A549 (cell line): ENCODE measurements around the gene FBXL7. TPM values are rescaled to one million over a fixed set of nuclear protein-coding genes. Genes with fewer than 3 reads are reported as not detected.

ENCODE experiments used
- ATAC-seq, 2 experiments: fragments of 200-7000 bp in 1 of 2; fragments of >200 bp in 1 of 2; cut with Nextera tagmentation in 1 of 2; cut with Tn5 transposase in 1 of 2; 3 replicates each; pipeline versions ENCODE4 v1.8.0 to v1.9.1; 2018 to 2020; ENCODE audit warnings: mild to moderate bottlenecking in 1 of 2, moderate library complexity in 1 of 2
- CTCF ChIA-PET: fragments of 300-600 bp; sonication (Branson Sonifier 250); formaldehyde crosslinking; extraction: SDS; loops from one replicate; lab custom pipeline; 2021; ENCODE audit warnings: antibody characterized with exemption, inconsistent platforms; lab: Yijun Ruan, JAX
- POLR2A ChIA-PET: fragments of 350-600 bp; formaldehyde crosslinking; extraction: SDS; loops from one replicate; lab custom pipeline; 2021; ENCODE audit warnings: antibody characterized with exemption, inconsistent platforms; lab: Yijun Ruan, JAX
- DNase-seq, 2 experiments: peaks; one replicate each; pipeline versions ENCODE4 v3.0.0 to v3.0.0-alpha.2; 2011 to 2016; ENCODE audit warnings: low read depth in 1 of 2, low spot score in 1 of 2
- FAIRE-seq: peaks from 2 replicates; lab custom pipeline; 2011; peaks lifted over from hg19 to GRCh38; lab: Jason Lieb, UNC
- H3K27ac ChIP-seq, 2 experiments: fragments of >200 bp; sonication (Bioruptor Twin); formaldehyde crosslinking; 3 replicates each; pipeline ENCODE4 v1.5.1; 2016 to 2017
- H3K4me1 ChIP-seq: fragments of >200 bp; sonication (Bioruptor Twin); formaldehyde crosslinking; 3 replicates; pipeline ENCODE4 v1.6.1; 2016
- H3K4me2 ChIP-seq: fragments of >200 bp; sonication (Bioruptor Twin); formaldehyde crosslinking; 3 replicates; pipeline ENCODE4 v1.6.1; 2016
- H3K4me3 ChIP-seq: fragments of >200 bp; sonication (Bioruptor Twin); formaldehyde crosslinking; 3 replicates; pipeline ENCODE4 v1.5.1; 2016
- H3K9me3 ChIP-seq: fragments of >200 bp; sonication (Bioruptor Twin); formaldehyde crosslinking; 3 replicates; pipeline ENCODE4 v1.6.1; 2016
- ATOH8 ChIP-seq: fragments of 250-450 bp; sonication (Bioruptor Pico); IDR thresholded peaks from 2 replicates; pipeline ENCODE4 v1.5.0; 2020; ENCODE audit warnings: low read depth, mild to moderate bottlenecking, moderate library complexity
- BCL3 ChIP-seq: fragments of >200 bp; sonication (Bioruptor Twin); formaldehyde crosslinking; IDR thresholded peaks from 3 replicates; pipeline ENCODE4 v1.6.1; 2016
- BHLHE40 ChIP-seq: IDR thresholded peaks from 2 replicates; pipeline ENCODE4 v1.6.1; 2012; ENCODE audit warnings: low read depth, low read length, inconsistent platforms
- CEBPB ChIP-seq, 2 experiments: fragments of >200 bp in 1 of 2; sonication (Bioruptor Twin) in 1 of 2; formaldehyde crosslinking in 1 of 2; IDR thresholded peaks; 2 replicates each; pipeline ENCODE4 v1.6.1; 2012 to 2016
- CHD4 ChIP-seq: fragments of 200-600 bp; sonication (generic); IDR thresholded peaks from 2 replicates; pipeline ENCODE4 v1.6.1; 2016; ENCODE audit warnings: antibody characterized with exemption, mild to moderate bottlenecking, borderline replicate concordance
- FOSB ChIP-seq: fragments of 250-450 bp; sonication (Bioruptor Pico); IDR thresholded peaks from 2 replicates; pipeline ENCODE4 v1.5.0; 2020; ENCODE audit warnings: mild to moderate bottlenecking, moderate library complexity
- HDAC2 ChIP-seq: fragments of 200-600 bp; sonication (generic); IDR thresholded peaks from 2 replicates; pipeline ENCODE4 v1.6.1; 2016
- HMGXB4 ChIP-seq: fragments of 250-450 bp; sonication (Bioruptor Pico); IDR thresholded peaks from 2 replicates; pipeline ENCODE4 v1.5.0; 2021; ENCODE audit warnings: mild to moderate bottlenecking, moderate library complexity, borderline replicate concordance
- JUN ChIP-seq, 2 experiments: fragments of >200 bp; sonication (Bioruptor Twin); formaldehyde crosslinking; IDR thresholded peaks; 2 replicates in 1 of 2; 3 replicates in 1 of 2; pipeline ENCODE4 v1.6.1; 2016 to 2017
- JUNB ChIP-seq: fragments of >200 bp; sonication (Bioruptor Twin); formaldehyde crosslinking; IDR thresholded peaks from 2 replicates; pipeline ENCODE4 v1.6.1; 2016
- KDM1A ChIP-seq: fragments of 200-600 bp; sonication (generic); IDR thresholded peaks from 2 replicates; pipeline ENCODE4 v1.6.1; 2016; ENCODE audit warnings: low read depth, mild to moderate bottlenecking
- MAFK ChIP-seq: fragments of 450-650 bp; IDR thresholded peaks from 2 replicates; pipeline ENCODE4 v1.6.1; 2014; ENCODE audit not compliant: partially characterized antibody
- MYC ChIP-seq: IDR thresholded peaks from 2 replicates; pipeline ENCODE4 v1.6.1; 2012; ENCODE audit warnings: mild to moderate bottlenecking, inconsistent platforms, low read length, improper control_type of control experiment, borderline replicate concordance
- NPAS2 ChIP-seq: fragments of 250-450 bp; sonication (Bioruptor Pico); IDR thresholded peaks from 2 replicates; pipeline ENCODE4 v1.8.0; 2022; ENCODE audit warnings: mild to moderate bottlenecking, moderate library complexity, borderline replicate concordance
- NR3C1 ChIP-seq: fragments of >200 bp; sonication (Bioruptor Twin); formaldehyde crosslinking; IDR thresholded peaks from 3 replicates; pipeline ENCODE4 v1.6.1; 2017
- PHF8 ChIP-seq: fragments of 200-600 bp; sonication (generic); IDR thresholded peaks from 2 replicates; pipeline ENCODE4 v1.6.1; 2016; ENCODE audit warnings: low read depth, mild to moderate bottlenecking, antibody characterized with exemption, moderate library complexity, borderline replicate concordance
- RAD21 ChIP-seq, 2 experiments: fragments of >200 bp in 1 of 2; sonication (Bioruptor Twin) in 1 of 2; formaldehyde crosslinking in 1 of 2; IDR thresholded peaks in 1 of 2; conservative IDR thresholded peaks in 1 of 2; 2 replicates in 1 of 2; 3 replicates in 1 of 2; pipeline ENCODE4 v1.6.1; 2012 to 2018; ENCODE audit warnings: inconsistent platforms in 1 of 2
- TP53 ChIP-seq: fragments of 250-450 bp; sonication (Bioruptor Pico); IDR thresholded peaks from 2 replicates; pipeline ENCODE4 v1.5.0; 2021; ENCODE audit warnings: mild to moderate bottlenecking, moderate library complexity
- USF2 ChIP-seq: fragments of 450-650 bp; IDR thresholded peaks from 2 replicates; pipeline ENCODE4 v1.6.1; 2014; ENCODE audit warnings: antibody characterized with exemption
- ZFP36 ChIP-seq: fragments of 450-650 bp; IDR thresholded peaks from 2 replicates; pipeline ENCODE4 v1.6.1; 2014; ENCODE audit warnings: borderline replicate concordance; ENCODE audit not compliant: partially characterized antibody
- ZNF302 ChIP-seq: fragments of 250-450 bp; sonication (Bioruptor Pico); IDR thresholded peaks from 2 replicates; pipeline ENCODE4 v1.9.0; 2021; ENCODE audit warnings: inconsistent platforms, mild to moderate bottlenecking, moderate library complexity
- ZSCAN20 ChIP-seq: fragments of 250-450 bp; sonication (Bioruptor Pico); IDR thresholded peaks from 2 replicates; pipeline ENCODE4 v1.8.0; 2022; ENCODE audit warnings: mild to moderate bottlenecking, moderate library complexity
- WGBS: methylation state at CpG from one replicate; pipeline ENCODE4 v1.1.6; 2017; ENCODE audit errors: missing lambda C conversion rate; 5-methylcytosine and 5-hydroxymethylcytosine counted together
- polyA plus RNA-seq, 4 experiments: library from polyadenylated mRNA; depleted of rRNA in 3 of 4; stranded (reverse); fragments of >200 nt; fragmentation: RNase III in 1 of 4; extraction: RNeasy Plus Mini Kit Qiagen cat#74134 plus additional on column Dnase treatment in 1 of 4; gene quantifications; 2 replicates in 3 of 4; 3 replicates in 1 of 4; pipeline ENCODE4 v1.2.3, GENCODE V29; 2011 to 2017

FBXL7 gene
- polyA plus RNA-seq, 2 of the 4 experiments (the other 2 are of a cell fraction): 0.90 to 1.7 TPM

GRCh38 chr5:15926586-15926985 lies 426.6 kb downstream of the FBXL7 start:
- Histone ChIP-seq H3K4me3 (no peak overlapping the region), H3K4me2 (no peak overlapping the region), H3K9me3 (no peaks in the 10 kb centered on the region), H3K27ac (no peak overlapping the region), H3K4me1 (no peaks in the 10 kb centered on the region)
- WGBS: 43% methylated on average over 3 of the region's 3 CpGs
- FAIRE-seq (no peak), DNase-seq (no peak), ATAC-seq (no peak)
- ChIA-PET POLR2A (no interaction called here), CTCF (no interaction called here)
- TF ChIP-seq CHD4: no peak
- no peak for TF ChIP-seq NR3C1
- no peak for TF ChIP-seq FOSB (CRISPR knock-in tag)
- no peak for TF ChIP-seq RAD21 (conservative IDR thresholded peaks at IDR 0.05 in 1 of 2, IDR thresholded peaks at IDR 0.05 in 1 of 2)
- TF ChIP-seq TP53 (CRISPR knock-in tag): no peak
- TF ChIP-seq ZSCAN20 (CRISPR knock-in tag): no peak
- no peak for TF ChIP-seq MYC
- no peak for TF ChIP-seq NPAS2 (CRISPR knock-in tag)
- TF ChIP-seq, all 56 proteins: peak for 0

- WGBS: 79% methylated on average over 25 of the region's 38 CpGs
- DNase-seq (no peak), ATAC-seq (no peak), FAIRE-seq (no peak)
- no peak for TF ChIP-seq RAD21 (conservative IDR thresholded peaks at IDR 0.05 in 1 of 2, IDR thresholded peaks at IDR 0.05 in 1 of 2)
- no peak for TF ChIP-seq JUNB
- no peak for TF ChIP-seq CHD4
- no peak for TF ChIP-seq ZNF302 (CRISPR knock-in tag)
- no peak for TF ChIP-seq ATOH8 (CRISPR knock-in tag)
- TF ChIP-seq PHF8: no peak
- TF ChIP-seq BHLHE40: no peak
- TF ChIP-seq CEBPB (IDR thresholded peaks at IDR 0.05): no peak
- TF ChIP-seq JUN (IDR thresholded peaks at IDR 0.05): no peak
- no peak for TF ChIP-seq NR3C1
- TF ChIP-seq USF2: no peak
- TF ChIP-seq FOSB (CRISPR knock-in tag): no peak
- TF ChIP-seq ZFP36: no peak
- no peak for TF ChIP-seq MAFK
- TF ChIP-seq HMGXB4 (CRISPR knock-in tag): no peak
- no peak for TF ChIP-seq HDAC2
- TF ChIP-seq KDM1A: no peak
- no peak for TF ChIP-seq BCL3
- H3K4me3 ChIP-seq: no peak overlapping the region
- no peaks in the 10 kb centered on the region for H3K4me1 ChIP-seq
- ChIA-PET POLR2A (no interaction called here), CTCF (interaction anchor here (0.6 kb wide), 1 partner anchor 103 kb away, joined by 3 read pairs; no protein-coding TSS in a partner anchor)
- H3K9me3 ChIP-seq: no peaks in the 10 kb centered on the region
- no peak overlapping the region for H3K27ac ChIP-seq
- no peak overlapping the region for H3K4me2 ChIP-seq
Measured at GRCh38 chr5:15927710-15928380, 427.9 kb downstream of the FBXL7 start.
